ENCODE data around the gene PTPN21. TPM values are rescaled to one million over a fixed set of nuclear protein-coding genes. Genes with fewer than 3 reads are reported as not detected.
A peak's percentile ranks its signal among the peaks of the same experiment; 100 is the strongest.

Gene PTPN21
- total and polyA plus RNA-seq, 2 donors from 2014 or later, result 5.3 to 23.2 TPM

DNA sequence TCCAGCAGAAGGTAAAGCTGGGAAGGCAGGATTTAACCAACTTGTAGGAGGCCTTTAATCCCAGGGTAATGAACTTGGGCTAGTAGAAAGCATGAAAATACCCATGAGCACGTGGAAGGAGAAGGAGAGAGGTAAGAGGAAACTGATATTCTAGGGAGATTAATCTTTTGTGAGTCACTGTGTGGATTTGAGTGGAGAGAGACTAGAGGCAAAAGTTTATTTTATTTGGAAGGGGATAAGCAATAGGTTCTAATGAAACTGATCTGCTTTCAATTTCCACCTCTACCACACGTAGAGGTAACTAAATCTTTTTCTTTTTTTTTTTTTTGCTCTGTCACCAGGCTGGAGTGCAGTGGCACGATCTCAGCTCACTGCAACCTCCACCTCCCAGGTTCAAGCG, 52.1 kb downstream of the PTPN21 start:
- Histone ChIP-seq H3K27me3 (ENCODE audit: control insufficient read depth, insufficient read depth, low read length) (no peaks in the 10 kb centered on the region), H3K36me3 (ENCODE audit: control insufficient read depth in 2 of 3, insufficient read depth in 3 of 3, low read length in 3 of 3) (peaks cover 2 to 34% (median 21%) of the 10 kb centered on the region in 3 donors), H3K4me3 (ENCODE audit: low read length in 3 of 3) (no peak overlapping the region), H3K27ac (ENCODE audit: low read depth in 2 of 2, low read length in 2 of 2) (no peak overlapping the region), H3K9me3 (ENCODE audit: control insufficient read depth in 2 of 3, insufficient read depth in 1 of 3, low read length in 3 of 3) (no peaks in the 10 kb centered on the region), H3K4me1 (ENCODE audit: control insufficient read depth in 2 of 3, insufficient read depth in 2 of 3, low read depth in 1 of 3, low read length in 3 of 3) (no peaks in the 10 kb centered on the region), H3K9ac (ENCODE audit: low read length in 3 of 3) (no peak overlapping the region)
- no peak for FAIRE-seq
- TF ChIP-seq, protein P1, sequence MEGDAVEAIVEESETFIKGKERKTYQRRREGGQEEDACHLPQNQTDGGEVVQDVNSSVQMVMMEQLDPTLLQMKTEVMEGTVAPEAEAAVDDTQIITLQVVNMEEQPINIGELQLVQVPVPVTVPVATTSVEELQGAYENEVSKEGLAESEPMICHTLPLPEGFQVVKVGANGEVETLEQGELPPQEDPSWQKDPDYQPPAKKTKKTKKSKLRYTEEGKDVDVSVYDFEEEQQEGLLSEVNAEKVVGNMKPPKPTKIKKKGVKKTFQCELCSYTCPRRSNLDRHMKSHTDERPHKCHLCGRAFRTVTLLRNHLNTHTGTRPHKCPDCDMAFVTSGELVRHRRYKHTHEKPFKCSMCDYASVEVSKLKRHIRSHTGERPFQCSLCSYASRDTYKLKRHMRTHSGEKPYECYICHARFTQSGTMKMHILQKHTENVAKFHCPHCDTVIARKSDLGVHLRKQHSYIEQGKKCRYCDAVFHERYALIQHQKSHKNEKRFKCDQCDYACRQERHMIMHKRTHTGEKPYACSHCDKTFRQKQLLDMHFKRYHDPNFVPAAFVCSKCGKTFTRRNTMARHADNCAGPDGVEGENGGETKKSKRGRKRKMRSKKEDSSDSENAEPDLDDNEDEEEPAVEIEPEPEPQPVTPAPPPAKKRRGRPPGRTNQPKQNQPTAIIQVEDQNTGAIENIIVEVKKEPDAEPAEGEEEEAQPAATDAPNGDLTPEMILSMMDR (IDR thresholded peaks at IDR 0.05; ENCODE audit: borderline replicate concordance, extremely low read depth, insufficient read depth), result no peak
- intact Hi-C loops (cut with DNase I), result no loop called here
- peak in 1 of 5 donors; percentile 8 for DNase-seq

DNA sequence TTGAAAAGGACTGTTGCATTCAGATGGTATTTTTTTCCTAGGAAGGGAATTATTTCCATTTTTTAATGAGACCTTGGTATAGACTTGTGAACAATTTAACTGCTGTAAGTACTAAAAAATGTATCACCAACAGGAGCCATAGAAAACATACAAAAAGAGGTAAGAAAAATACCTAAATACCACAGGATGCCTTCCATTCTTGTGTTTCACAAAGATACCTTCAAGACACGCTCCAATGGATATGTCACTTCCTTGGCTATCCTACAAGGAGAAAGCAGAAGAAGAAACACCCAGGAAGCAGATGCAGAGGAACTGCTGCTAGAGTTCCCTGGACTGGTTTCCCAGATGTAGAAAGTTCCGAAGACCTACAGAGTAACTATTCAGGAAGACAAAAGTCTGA, 54.2 kb downstream of the PTPN21 start:
- H3K9ac ChIP-seq (ENCODE audit: low read length in 3 of 3), result no peak overlapping the region
- no peak for DNase-seq
- no peaks in the 10 kb centered on the region for H3K4me1 ChIP-seq (ENCODE audit: control insufficient read depth in 2 of 3, insufficient read depth in 2 of 3, low read depth in 1 of 3, low read length in 3 of 3)
- H3K27me3 ChIP-seq (ENCODE audit: control insufficient read depth, insufficient read depth, low read length), result no peaks in the 10 kb centered on the region
- intact Hi-C loops (cut with DNase I), result no loop called here
- H3K4me3 ChIP-seq (ENCODE audit: low read length in 3 of 3), result no peak overlapping the region
- peaks cover 2 to 41% (median 28%) of the 10 kb centered on the region in 3 donors for H3K36me3 ChIP-seq (ENCODE audit: control insufficient read depth in 2 of 3, insufficient read depth in 3 of 3, low read length in 3 of 3)
- H3K9me3 ChIP-seq (ENCODE audit: control insufficient read depth in 2 of 3, insufficient read depth in 1 of 3, low read length in 3 of 3), result no peaks in the 10 kb centered on the region
- TF ChIP-seq, protein P1 (IDR thresholded peaks at IDR 0.05; ENCODE audit: borderline replicate concordance, extremely low read depth, insufficient read depth), result no peak
- no peak overlapping the region for H3K27ac ChIP-seq (ENCODE audit: low read depth in 2 of 2, low read length in 2 of 2)
- no peak for FAIRE-seq

DNA sequence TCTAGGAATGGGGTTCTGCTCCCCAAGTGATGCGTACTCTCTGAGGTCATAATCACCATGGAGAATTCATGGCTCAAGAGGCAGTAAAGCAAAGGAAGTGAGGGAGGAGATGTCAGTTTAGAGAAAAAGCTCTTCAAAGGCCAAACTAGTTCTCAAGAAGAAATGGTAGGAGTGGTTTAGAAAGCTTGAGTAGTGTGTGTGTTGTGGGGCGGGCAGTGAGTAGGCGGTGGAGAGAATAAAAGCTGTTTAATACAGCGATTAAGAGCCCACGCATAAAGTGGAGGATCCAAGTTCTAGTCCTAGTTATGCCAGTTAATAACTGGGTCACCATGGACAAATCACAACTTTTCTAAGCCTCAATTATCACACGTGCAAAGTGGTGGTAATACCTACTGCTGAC, 55.6 kb downstream of the PTPN21 start:
- FAIRE-seq (no peak), DNase-seq (no peak)
- no peak overlapping the region for H3K4me3 ChIP-seq (ENCODE audit: low read length in 3 of 3)
- H3K27ac ChIP-seq (ENCODE audit: low read depth in 2 of 2, low read length in 2 of 2), result no peak overlapping the region
- no peaks in the 10 kb centered on the region for H3K9me3 ChIP-seq (ENCODE audit: control insufficient read depth in 2 of 3, insufficient read depth in 1 of 3, low read length in 3 of 3)
- intact Hi-C loops (cut with DNase I), result no loop called here
- H3K4me1 ChIP-seq (ENCODE audit: control insufficient read depth in 2 of 3, insufficient read depth in 2 of 3, low read depth in 1 of 3, low read length in 3 of 3), result no peaks in the 10 kb centered on the region
- TF ChIP-seq, protein P1 (IDR thresholded peaks at IDR 0.05; ENCODE audit: borderline replicate concordance, extremely low read depth, insufficient read depth), result no peak
- no peak overlapping the region for H3K9ac ChIP-seq (ENCODE audit: low read length in 3 of 3)
- H3K36me3 ChIP-seq (ENCODE audit: control insufficient read depth in 2 of 3, insufficient read depth in 3 of 3, low read length in 3 of 3), result peaks cover 2 to 44% (median 30%) of the 10 kb centered on the region in 3 donors
- no peaks in the 10 kb centered on the region for H3K27me3 ChIP-seq (ENCODE audit: control insufficient read depth, insufficient read depth, low read length)

DNA sequence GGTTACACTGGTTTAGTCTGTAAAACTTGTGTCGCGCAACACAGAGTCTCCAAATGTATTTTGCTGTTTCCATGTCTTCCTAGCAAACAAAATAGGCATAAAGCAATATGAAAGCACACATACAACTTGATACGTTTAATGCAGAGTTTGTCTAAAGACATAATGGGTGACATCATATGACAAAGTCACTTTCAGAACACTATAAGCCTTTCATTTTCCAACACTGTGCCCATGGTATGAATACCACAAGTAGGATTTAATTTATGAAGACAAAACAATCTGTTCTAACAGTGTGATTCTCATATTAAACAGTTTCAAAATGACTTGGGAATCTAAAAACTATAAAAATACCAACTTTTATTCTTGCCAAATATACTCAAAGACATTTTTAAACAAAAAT, 58.4 kb downstream of the PTPN21 start:
- H3K27ac ChIP-seq (ENCODE audit: low read depth in 2 of 2, low read length in 2 of 2), result no peak overlapping the region
- H3K9ac ChIP-seq (ENCODE audit: low read length in 3 of 3), result no peak overlapping the region
- TF ChIP-seq, protein P1 (IDR thresholded peaks at IDR 0.05; ENCODE audit: borderline replicate concordance, extremely low read depth, insufficient read depth), result no peak
- H3K4me3 ChIP-seq (ENCODE audit: low read length in 3 of 3), result no peak overlapping the region
- intact Hi-C loops (cut with DNase I), result no loop called here
- no peaks in the 10 kb centered on the region for H3K9me3 ChIP-seq (ENCODE audit: control insufficient read depth in 2 of 3, insufficient read depth in 1 of 3, low read length in 3 of 3)
- no peaks in the 10 kb centered on the region for H3K27me3 ChIP-seq (ENCODE audit: control insufficient read depth, insufficient read depth, low read length)
- H3K36me3 ChIP-seq (ENCODE audit: control insufficient read depth in 2 of 3, insufficient read depth in 3 of 3, low read length in 3 of 3), result peaks cover 2 to 38% (median 24%) of the 10 kb centered on the region in 3 donors
- H3K4me1 ChIP-seq (ENCODE audit: control insufficient read depth in 2 of 3, insufficient read depth in 2 of 3, low read depth in 1 of 3, low read length in 3 of 3), result no peaks in the 10 kb centered on the region
- no peak for DNase-seq
- FAIRE-seq, result no peak

All from kidney (tissue), 14 donors.